IPS-11a (cell line): ENCODE data around the gene SERPINA4.

ENCODE experiments used
- H3K4me3 ChIP-seq: one replicate; pipeline ENCODE4 v1.5.1; 2013; ENCODE audit warnings: low read depth, low read length, control low read depth

SERPINA4 gene

DNA sequence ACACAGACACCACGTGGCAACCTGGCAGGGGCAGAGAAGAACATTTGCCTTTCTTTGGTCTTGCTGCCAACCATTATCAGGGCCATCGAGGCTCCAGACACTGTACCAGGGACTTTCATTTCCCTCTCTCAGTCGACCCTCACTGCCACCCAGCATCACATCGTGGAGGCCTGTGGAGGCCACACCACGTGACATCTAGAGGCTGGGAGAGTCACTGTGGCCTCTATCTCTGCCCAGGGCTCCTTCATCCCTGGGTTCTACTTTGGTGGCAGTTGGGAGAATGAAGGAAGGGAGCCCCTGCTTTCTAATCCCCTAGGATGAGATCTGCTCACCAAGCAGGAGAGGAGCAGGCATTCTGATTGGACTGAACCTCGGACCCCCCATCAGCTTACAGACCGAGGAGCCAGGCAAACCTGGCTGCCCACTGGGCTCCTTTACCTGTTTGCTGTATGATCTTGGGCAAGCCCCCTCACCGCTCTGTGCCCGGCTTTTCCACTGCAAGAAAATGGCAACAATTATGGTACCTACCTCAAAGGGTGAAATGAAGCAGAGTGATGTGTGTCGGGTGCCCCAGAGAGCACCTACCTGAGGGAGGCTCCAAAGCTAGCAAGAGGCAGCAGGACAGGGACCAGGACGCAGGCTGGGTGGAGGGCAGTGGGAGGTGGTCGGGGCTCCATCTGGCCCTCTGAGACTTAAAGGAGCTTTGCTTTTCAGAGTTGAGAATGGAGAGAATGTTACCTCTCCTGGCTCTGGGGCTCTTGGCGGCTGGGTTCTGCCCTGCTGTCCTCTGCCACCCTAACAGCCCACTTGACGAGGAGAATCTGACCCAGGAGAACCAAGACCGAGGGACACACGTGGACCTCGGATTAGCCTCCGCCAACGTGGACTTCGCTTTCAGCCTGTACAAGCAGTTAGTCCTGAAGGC is 52.7 kb downstream of the SERPINA4 start:
- H3K4me3 ChIP-seq, result no peak overlapping the region

DNA sequence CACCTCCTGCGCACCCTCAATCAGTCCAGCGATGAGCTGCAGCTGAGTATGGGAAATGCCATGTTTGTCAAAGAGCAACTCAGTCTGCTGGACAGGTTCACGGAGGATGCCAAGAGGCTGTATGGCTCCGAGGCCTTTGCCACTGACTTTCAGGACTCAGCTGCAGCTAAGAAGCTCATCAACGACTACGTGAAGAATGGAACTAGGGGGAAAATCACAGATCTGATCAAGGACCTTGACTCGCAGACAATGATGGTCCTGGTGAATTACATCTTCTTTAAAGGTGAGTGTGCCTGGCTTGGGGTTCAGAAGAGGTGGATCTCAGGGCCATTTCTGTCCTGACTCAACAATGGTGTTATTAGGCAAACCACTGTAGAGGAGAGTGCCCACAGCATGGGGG is 53.6 kb downstream of the SERPINA4 start:
- H3K4me3 ChIP-seq, result no peak overlapping the region

DNA sequence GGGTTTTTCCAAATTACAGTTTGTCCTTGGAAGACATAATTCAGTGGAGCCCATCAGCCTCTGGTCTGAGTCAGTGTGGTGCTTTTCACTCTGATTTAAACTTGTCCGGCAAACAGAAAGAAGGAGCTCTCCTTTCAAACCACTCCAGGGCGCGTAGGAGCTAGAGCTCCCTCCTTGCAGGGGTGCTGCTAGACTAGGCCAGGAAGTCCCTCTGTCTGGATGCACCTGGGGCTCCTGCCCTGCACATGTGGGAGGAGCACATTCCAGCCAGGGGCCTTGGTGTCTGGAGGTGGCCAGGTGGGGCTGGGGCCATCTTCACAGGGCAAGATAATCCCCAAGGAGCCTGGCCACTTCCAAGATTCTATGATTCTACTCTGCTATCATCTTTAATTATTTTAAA is 54.0 kb downstream of the SERPINA4 start:
- no peak overlapping the region for H3K4me3 ChIP-seq

DNA sequence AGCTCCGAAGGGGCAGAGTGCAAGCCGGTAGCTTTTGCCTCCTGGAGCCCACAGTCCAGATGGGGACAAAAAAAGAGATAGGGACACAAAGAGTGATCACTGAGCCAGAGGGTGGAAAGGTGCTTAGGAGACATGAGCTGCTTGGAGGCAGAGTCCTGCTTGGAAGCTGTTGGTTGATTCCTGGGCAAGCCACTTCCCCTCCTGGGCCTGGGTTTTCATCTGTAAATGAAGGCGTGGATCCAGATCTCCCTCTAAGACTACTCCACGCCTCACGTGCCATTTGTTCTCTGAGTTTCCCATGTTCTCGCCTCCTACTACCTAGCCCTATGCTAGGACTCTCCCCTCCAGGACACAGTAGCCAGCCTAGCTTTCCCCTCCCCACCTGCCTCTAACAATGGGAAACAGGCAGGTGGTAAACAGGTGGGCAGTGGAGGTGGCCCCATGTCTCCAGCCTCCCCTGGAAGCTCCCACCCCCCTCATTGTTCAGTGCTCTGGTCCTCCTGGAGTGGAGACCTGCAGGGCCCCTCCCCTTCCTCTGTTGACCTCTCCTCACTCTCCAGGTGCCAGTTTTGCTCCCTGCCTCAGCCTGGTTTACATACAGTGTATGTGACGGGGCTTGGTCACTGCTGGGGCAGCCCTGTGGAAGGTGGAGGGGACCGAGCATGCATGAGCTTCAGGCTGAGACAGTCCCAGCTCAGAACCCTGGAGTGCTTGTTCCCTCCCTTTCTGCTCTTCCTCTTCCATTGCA is 54.8 kb downstream of the SERPINA4 start:
- H3K4me3 ChIP-seq, result no peak overlapping the region

DNA sequence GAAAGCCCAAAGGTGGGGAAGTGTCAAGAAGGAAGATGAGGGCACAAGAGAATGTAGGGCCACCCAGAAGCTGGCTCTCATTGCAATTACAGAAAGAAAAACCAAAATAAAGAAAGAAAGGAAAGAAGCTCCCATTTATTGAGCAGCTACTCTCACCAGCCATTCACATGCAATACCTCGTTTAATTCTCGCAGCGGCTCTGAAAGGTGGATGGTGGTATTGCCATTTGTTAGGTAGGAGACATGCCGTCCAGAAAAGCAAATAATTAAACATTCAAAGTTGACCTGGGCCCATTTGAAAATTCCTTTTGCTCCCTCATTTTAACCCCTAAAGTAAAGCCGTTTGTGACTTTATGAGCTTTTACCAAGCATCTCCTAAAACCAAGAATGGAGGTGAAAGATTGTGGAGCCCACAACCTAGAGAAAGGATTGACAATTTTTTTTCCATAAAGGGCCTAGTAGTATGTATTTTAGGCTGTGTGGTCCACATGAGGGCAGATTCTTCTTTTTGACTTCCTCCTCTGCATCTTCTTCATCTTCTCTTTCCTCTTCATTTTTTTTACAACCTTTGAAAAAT is 56.2 kb downstream of the SERPINA4 start:
- H3K4me3 ChIP-seq, result no peak overlapping the region

DNA sequence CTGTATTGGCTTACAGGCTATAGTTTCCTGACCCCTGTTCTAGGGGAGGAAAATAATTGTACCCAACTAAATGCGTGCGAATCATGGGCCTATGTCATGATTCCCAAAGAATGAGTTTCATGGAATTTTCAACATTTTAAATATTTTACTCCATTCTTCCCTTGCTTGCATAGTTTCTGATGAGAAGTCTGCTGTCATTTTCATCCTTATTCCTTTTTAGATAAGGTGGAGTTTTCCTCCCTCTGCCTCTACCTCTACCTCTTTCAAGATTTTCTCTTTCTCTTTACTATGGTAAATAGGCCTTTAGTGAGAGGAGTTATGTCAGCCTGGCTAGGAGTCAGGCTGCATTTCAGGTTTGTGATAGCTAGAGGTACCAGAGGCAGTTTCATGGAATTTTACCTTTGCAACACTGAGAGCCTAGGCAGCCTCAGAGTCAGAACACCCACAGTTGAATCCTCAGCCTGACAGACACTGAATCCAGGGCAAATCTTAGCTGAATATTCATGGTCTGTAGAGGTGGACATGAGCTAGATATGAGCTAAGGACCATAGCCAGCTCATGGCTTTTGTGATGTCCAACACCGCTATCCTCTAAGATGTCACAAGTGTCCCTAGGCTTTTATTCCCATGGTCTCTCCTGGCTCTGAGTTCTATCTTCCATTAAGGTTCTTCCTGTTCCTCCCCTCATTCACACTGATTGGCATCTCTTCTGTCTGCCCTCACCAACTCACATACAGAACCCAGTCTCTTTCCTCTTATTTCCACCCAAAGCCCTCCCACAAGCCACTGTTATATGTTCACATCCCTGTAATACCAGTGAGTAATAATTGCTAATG is 57.0 kb downstream of the SERPINA4 start:
- H3K4me3 ChIP-seq, result no peak overlapping the region

DNA sequence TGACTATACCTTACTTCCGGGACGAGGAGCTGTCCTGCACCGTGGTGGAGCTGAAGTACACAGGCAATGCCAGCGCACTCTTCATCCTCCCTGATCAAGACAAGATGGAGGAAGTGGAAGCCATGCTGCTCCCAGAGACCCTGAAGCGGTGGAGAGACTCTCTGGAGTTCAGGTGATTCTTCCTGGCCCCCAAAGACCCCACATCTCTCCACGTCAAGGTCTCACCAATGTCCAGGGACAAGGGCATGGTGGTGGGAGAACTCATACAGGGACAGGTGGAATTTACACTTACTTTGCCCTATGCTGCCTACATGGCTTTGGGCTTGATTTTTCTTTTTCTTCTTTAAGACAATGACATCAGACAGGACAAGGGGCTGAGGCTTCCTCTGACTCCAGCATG is 58.1 kb downstream of the SERPINA4 start:
- H3K4me3 ChIP-seq, result no peak overlapping the region
